Pulmonary artery endothelial cell (primary cell): ENCODE data around the gene NDUFA13. TPM values are rescaled to one million over a fixed set of nuclear protein-coding genes. Genes with fewer than 3 reads are reported as not detected.

Experiments used
- DNase-seq: peaks from one replicate; pipeline ENCODE4 v3.0.0-alpha.2; 2011; ENCODE audit warnings: low read depth, low spot score
- total RNA-seq: library from RNA; depleted of rRNA; stranded (reverse); fragments of >200 nt; gene quantifications from 2 replicates; pipeline ENCODE4 v1.2.3, GENCODE V29; 2014

Gene NDUFA13
- total RNA-seq, 1 donor from 2014 or later = 173 TPM

DNA sequence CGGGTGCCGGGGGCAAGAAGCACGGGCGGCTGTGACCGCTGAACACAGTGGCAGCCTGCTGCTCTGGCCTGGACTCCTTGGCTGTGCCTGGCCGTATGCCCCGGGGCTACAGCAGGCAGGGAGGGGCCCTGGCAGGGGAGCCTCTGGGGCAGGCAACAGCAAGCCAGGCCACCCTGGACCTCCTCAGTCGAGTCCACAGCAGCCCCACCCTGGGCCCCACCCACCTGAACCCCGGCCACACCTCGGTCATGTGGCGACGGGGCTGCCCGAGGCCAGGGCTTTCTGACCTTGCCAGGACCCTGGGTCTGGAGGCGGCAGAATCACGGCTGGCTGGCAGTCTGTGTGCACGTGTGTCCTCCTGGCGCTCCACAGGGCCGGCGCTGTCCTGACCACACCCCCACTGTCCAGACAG, 30.7 kb downstream of the NDUFA13 start:
- no peak for DNase-seq

DNA sequence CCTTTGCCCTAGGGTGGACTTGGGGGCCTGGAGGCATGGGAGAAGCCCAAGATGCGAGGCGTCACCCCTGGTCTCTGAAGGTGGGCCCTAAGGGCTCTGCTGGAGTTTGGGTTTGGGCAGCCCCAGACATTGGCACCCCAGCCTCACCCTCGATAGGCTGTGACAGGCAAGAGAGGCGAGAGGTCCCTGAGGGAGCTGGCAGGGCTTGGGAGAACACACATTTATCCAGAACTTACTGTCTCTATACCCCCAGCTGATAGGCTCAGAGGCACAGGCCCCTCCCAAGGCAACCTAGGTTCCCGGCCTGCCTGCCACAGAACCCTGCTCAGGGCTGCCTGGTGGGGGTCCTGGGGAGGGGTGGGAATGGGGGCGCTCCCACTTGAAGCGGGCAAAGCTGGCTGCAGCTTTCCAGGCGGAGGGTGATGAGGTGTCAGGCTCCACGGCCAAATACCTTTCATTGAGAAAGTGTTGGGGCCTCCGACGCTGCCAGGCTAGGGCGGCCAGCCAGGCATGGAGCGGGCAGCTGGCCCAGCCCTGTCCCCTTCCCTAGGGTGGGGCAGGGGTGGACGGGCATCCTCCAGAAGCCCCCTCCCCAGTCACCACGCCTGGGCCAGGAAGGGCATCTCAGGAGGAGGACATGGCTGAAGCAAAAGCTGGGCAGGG, 31.8 kb downstream of the NDUFA13 start:
- DNase-seq = no peak

DNA sequence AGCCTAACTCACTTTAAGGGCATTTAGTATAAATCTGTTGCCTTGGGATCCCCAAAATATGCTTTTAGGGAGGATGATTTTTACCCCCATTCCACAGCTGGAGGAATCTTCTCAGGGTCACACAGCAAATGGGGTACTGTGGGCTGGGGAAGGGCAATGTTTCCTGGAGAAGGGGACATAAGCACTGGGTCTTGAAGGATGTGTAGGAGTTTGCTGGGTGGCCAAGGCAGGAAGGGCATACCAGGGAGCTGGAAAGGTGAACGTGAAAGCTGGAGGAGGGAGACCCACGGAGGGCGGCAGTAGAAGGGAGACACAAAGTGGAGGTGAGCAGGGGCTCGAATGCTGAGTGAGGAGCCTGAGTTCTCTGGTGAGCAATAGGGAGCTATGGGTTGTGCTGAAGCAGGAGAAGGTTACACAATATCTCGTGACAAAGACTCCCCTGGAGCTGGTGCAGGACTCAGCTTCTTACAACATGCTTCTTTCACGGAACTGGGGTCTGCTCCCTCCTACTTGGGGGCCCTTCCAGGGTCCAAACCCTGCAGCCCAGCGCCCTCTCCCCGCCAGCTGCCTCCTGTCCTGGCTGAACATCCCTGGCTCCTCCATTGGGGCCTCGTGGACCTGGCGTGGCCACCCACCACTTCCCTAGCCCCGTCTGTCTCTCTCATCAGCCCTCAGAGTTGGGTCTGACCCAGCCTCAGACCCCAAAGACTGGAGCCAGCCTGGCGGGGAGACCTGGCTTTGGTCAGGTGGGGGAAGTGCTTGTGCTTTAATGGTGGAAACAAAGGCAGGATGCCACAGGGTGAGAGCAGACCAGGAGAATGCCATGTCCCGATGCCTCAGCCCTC, 33.1 kb downstream of the NDUFA13 start:
- no peak for DNase-seq

GRCh38 chr19:19549804-19550464, 33.9 kb downstream of the NDUFA13 start:
- DNase-seq = no peak

- DNase-seq = no peak
Observed at GRCh38 chr19:19550485-19550929, 34.5 kb downstream of the NDUFA13 start.

DNA sequence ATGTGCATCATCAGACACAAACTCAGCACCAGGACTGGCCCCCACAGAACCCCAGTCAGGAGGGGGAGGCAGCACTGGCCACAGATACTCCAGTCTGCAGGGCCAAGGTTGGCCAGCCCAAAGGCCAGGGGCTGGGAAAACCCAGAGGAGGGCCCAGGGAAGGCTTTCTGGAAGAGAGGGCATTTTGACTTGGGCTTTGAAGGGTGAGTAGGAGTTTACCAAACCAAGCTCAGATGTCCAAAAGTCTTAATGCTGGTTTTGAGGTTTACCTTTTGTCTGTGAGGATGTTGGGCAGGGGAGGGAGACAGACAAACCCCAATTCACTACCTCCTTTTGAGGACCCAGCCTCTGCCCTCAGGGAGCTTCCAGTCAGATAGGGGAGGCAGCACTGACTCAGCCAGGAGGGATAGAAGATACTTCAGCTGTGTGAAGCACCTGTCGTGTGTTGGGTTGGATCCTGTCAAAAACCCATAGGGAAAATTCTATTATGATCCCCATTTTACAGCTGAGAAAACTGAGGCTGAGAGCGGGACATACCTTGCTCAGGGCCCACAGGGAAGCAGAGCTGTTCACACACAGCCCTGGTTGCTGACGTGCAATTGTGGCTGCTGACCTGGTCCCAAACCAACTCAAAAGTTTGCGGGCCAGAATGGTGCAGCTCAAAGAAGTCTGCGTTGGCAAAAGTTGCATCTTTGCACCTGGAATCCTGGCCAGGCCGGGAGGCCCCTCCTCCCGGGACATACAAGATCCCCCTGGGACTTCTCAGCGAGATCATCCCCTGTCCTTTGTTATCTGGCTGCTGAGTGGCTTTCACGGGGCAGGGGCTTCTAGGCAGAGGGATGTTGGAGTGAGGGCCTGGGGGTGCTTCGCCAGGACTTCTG, 35.2 kb downstream of the NDUFA13 start:
- no peak for DNase-seq

- DNase-seq = no peak
Observed at GRCh38 chr19:19551853-19552192, 35.8 kb downstream of the NDUFA13 start.

DNA sequence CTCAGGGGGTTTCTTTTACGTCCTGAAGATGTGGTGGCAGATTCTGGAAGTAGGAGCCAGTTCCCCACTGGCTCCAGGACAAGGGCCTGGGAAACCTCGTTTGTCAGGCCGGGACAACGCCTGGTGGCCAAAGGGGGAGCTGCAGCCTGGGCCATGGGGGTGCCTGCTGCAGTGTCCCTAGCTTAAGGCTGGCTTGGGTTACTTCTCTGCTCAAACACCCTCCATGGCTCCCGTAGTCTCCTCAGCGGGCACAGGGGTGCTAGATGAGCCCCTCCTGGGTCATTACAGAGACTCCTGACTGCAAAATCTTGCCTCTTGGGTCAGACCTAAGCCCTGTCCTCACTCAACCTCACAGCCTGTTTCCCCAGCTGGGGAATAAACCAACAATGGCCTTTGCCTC, 36.8 kb downstream of the NDUFA13 start:
- no peak for DNase-seq

GRCh38 chr19:19553670-19554069, 37.6 kb downstream of the NDUFA13 start:
- DNase-seq = no peak

DNA sequence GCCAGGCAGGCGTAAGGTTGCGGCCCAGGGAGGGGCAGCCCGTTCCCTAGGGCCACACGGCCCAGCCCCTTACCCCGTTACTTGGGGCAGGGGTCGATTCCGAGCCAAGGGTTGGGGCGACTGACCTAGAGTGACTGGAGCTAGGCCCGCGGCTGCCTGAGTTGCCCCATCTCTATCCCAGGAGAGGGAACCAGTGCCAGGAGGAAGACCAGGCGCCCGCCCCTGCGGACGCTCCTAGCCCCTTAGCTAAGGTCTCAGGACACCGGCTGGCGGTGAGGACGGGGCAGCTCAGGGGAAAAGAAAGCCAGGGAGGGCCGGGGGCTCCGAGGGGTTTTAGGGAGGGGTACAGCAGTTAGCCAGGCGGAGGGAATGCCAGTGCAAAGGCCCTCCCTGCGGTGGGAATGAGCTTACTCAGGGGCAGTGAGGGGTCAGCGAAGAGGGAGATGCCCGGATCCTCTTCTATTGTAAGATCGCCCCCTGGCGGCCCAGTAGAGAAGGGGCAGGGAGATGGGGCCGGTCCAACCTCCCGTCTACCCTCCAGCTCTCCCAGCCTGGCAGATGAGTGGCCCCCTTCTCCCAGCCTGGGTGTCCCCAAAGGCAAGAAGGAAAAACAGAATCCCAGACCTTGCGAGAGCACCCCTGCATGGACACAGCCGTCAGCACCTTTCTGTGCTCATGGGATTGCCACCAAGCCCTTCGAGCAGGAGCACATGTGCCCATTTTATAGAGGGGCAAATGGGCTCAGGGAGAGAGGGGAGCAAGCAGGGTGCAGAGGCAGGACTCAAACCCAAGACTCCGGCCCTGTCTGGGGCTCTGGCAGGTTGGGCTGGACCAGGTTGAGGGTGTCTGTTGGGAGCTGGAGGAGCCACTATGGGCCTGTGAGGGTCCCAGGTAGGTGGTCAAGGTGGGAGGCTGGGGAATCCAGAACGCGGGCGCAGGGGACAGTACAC, 38.3 kb downstream of the NDUFA13 start:
- no peak for DNase-seq

- DNase-seq = no peak
Observed at GRCh38 chr19:19558055-19558454, 42.0 kb downstream of the NDUFA13 start.

DNA sequence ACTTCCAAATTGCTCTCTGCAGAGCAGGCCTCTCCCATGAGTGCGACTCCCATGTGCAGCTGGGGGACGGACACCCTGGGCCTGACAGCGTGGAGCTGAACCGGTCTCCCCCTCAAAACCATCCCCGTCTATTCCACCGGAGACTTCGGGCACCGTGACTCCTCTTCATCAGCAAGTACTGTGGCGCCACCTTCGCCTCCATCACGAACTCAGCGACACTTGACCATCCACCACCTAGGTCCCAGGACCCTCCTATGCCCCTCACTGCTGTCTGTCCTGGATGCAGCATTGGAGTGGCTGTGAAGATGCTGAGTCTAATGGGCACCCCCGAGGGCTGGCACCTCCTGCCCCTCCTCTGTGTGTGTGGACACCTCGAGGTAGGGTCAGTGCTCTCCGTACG, 42.6 kb downstream of the NDUFA13 start:
- DNase-seq = no peak

DNA sequence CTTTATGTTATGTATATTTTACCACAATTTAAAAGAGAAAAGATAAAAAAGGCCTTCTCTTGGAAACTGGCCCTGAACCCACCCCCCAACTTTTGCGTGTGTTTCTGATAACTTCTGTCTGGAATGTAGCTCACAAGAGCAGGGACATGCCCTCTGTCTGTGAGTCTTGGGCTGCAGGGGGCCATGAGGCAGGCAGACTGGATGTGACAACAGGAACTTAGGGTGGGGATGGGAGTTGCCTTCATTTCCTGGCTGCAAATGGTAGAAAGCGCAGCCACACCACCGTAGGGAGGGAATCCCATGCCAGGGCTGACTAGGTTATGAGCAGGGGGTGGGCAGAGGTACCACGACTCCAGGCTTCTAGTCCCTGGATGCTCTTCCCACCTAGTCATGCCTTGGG, 43.9 kb downstream of the NDUFA13 start:
- no peak for DNase-seq

GRCh38 chr19:19561946-19562664, 46.1 kb downstream of the NDUFA13 start:
- no peak for DNase-seq

GRCh38 chr19:19562665-19563347, 46.8 kb downstream of the NDUFA13 start:
- no peak for DNase-seq

- no peak for DNase-seq
Observed at GRCh38 chr19:19563348-19563848, 47.4 kb downstream of the NDUFA13 start.

DNA sequence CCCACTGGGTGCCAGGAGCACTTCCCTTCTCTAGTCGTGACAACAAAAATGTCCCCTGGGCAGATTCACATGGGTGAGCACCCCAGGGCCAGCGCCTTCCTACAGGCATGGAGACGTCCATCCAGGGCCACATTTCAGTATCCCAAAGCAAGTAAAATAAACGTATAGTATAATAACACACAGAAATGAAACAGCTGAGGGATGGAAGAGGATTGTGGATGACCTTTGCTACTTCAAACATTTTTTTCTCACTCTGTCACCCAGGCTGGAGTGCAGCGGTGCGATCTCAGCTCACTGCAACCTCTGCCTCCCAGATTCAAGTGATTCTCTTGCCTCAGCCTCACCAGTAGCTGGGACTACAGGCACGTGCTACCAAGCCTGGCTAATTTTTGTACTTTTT, 50.3 kb downstream of the NDUFA13 start:
- no peak for DNase-seq

GRCh38 chr19:19567391-19567790, 51.4 kb downstream of the NDUFA13 start:
- no peak for DNase-seq
